Common myeloid progenitor, CD34-positive (primary cell): ENCODE results near the gene DLG4.
A peak's percentile ranks its signal among the peaks of the same experiment; 100 is the strongest.

Source experiments
- CTCF ChIA-PET: fragments of 350-600 bp; sonication (Branson Sonifier 250); formaldehyde crosslinking; loops from one replicate; lab custom pipeline; 2021; ENCODE audit warnings: antibody characterized with exemption; lab: Charles Lee
- POLR2A ChIA-PET: fragments of 350-600 bp; sonication (Branson Sonifier 250); formaldehyde crosslinking; loops from one replicate; lab custom pipeline; 2021; ENCODE audit warnings: antibody characterized with exemption; lab: Charles Lee
- DNase-seq, 3 donors: peaks; one replicate each; pipeline versions ENCODE4 v3.0.0 to v3.0.0-alpha.2; 2013
- H3K27ac ChIP-seq, 2 experiments: 1 replicate in 1 of 2; 2 replicates in 1 of 2; pipeline ENCODE4 v1.7.0; 2013; ENCODE audit warnings: inconsistent platforms in 2 of 2, low read length in 2 of 2, mild to moderate bottlenecking in 2 of 2, low read depth in 1 of 2, moderate library complexity in 1 of 2; ENCODE audit not compliant: severe bottlenecking in 2 of 2, insufficient read depth in 1 of 2, poor library complexity in 1 of 2
- H3K27me3 ChIP-seq, 5 experiments: replicated peaks in 2 of 5; 1 replicate in 3 of 5; 2 replicates in 2 of 5; pipeline versions ENCODE4 v1.6.1 to v1.7.0; 2013; ENCODE audit warnings: low read length in 4 of 5, mild to moderate bottlenecking in 2 of 5, moderate library complexity in 2 of 5, inconsistent platforms in 1 of 5; ENCODE audit not compliant: insufficient read depth in 5 of 5, control insufficient read depth in 4 of 5
- H3K36me3 ChIP-seq, 4 experiments: 1 replicate in 2 of 4; 2 replicates in 2 of 4; pipeline versions ENCODE4 v1.6.1 to v1.7.0; 2013; ENCODE audit warnings: low read length in 3 of 4, control low read depth in 1 of 4, mild to moderate bottlenecking in 1 of 4; ENCODE audit not compliant: control insufficient read depth in 4 of 4, insufficient read depth in 4 of 4
- H3K4me1 ChIP-seq, 4 experiments: 1 replicate in 3 of 4; 2 replicates in 1 of 4; pipeline versions ENCODE4 v1.6.1 to v1.7.1; 2013; ENCODE audit warnings: low read length in 3 of 4, mild to moderate bottlenecking in 3 of 4, control low read depth in 1 of 4, inconsistent platforms in 1 of 4, moderate library complexity in 1 of 4; ENCODE audit not compliant: control insufficient read depth in 4 of 4, insufficient read depth in 4 of 4; ENCODE audit errors: control extremely low read depth in 1 of 4
- H3K4me3 ChIP-seq, 7 experiments: 1 replicate in 4 of 7; 2 replicates in 3 of 7; pipeline versions ENCODE4 v1.5.1 to v1.7.0; 2013; ENCODE audit warnings: mild to moderate bottlenecking in 7 of 7, low read length in 6 of 7, moderate library complexity in 6 of 7, inconsistent platforms in 2 of 7, low read depth in 2 of 7, control low read depth in 1 of 7; ENCODE audit not compliant: insufficient read depth in 4 of 7, control insufficient read depth in 1 of 7; ENCODE audit errors: extremely low read depth in 1 of 7
- H3K9me3 ChIP-seq, 5 experiments: 1 replicate in 4 of 5; 2 replicates in 1 of 5; pipeline versions ENCODE4 v1.6.1 to v1.7.1; 2013; ENCODE audit warnings: low read length in 4 of 5, mild to moderate bottlenecking in 2 of 5, inconsistent platforms in 1 of 5, low read depth in 1 of 5, moderate library complexity in 1 of 5; ENCODE audit not compliant: control insufficient read depth in 4 of 5, insufficient read depth in 2 of 5; ENCODE audit errors: control extremely low read depth in 1 of 5
- WGBS: methylation state at CpG from one replicate; pipeline ENCODE4 v1.1.5; 2013; ENCODE audit not compliant: insufficient coverage; 5-methylcytosine and 5-hydroxymethylcytosine counted together

DLG4 gene

GRCh38 chr17:7225711-7226331 lies 6.2 kb upstream of the DLG4 start:
- Histone ChIP-seq H3K27ac (peak overlapping the region in 1 of 2 experiments; percentile 25), H3K27me3 (no peaks in the 10 kb centered on the region), H3K9me3 (no peaks in the 10 kb centered on the region), H3K4me3 (no peak overlapping the region), H3K4me1 (peaks cover 0 to 9% (median 7%) of the 10 kb centered on the region in 4 experiments), H3K36me3 (peaks cover 13 to 97% (median 72%) of the 10 kb centered on the region in 4 experiments)
- ChIA-PET POLR2A (no interaction called here), CTCF (interaction anchor here (1.0 kb wide), 1 partner anchor 31 kb away, joined by 3 read pairs; no protein-coding TSS in a partner anchor)
- no peak for DNase-seq
- 96% methylated on average over 15 of the region's 21 CpGs for WGBS

GRCh38 chr17:7224661-7225111 lies 5.0 kb upstream of the DLG4 start:
- no peak overlapping the region for H3K27ac ChIP-seq
- H3K27me3 ChIP-seq: no peaks in the 10 kb centered on the region
- no peak for DNase-seq
- no peaks in the 10 kb centered on the region for H3K9me3 ChIP-seq
- CTCF ChIA-PET: interaction anchor here (1.2 to 1.6 kb wide), 2 partner anchors 9 to 10 kb away, joined by 3 read pairs; no protein-coding TSS in a partner anchor
- WGBS: 88% methylated on average over 7 of the region's 15 CpGs
- H3K4me1 ChIP-seq: peaks cover 0 to 18% (median 15%) of the 10 kb centered on the region in 4 experiments
- H3K36me3 ChIP-seq: peaks cover 13 to 86% (median 63%) of the 10 kb centered on the region in 4 experiments
- POLR2A ChIA-PET: no interaction called here
- no peak overlapping the region for H3K4me3 ChIP-seq

GRCh38 chr17:7224110-7224509 lies 4.5 kb upstream of the DLG4 start:
- H3K27me3 ChIP-seq: no peaks in the 10 kb centered on the region
- 94% methylated on average over 6 of the region's 10 CpGs for WGBS
- CTCF ChIA-PET: interaction anchor here (1.2 to 4.9 kb wide), 4 partner anchors 8 to 72 kb away, joined by 3 to 39 read pairs (median 3); no protein-coding TSS in a partner anchor
- H3K9me3 ChIP-seq: no peaks in the 10 kb centered on the region
- peaks cover 0 to 23% (median 20%) of the 10 kb centered on the region in 4 experiments for H3K4me1 ChIP-seq
- no peak for DNase-seq
- H3K27ac ChIP-seq: no peak overlapping the region
- POLR2A ChIA-PET: no interaction called here
- peaks cover 13 to 80% (median 58%) of the 10 kb centered on the region in 4 experiments for H3K36me3 ChIP-seq
- no peak overlapping the region for H3K4me3 ChIP-seq

GRCh38 chr17:7223375-7223774 lies 3.7 kb upstream of the DLG4 start:
- CTCF ChIA-PET: interaction anchor here (1.2 to 4.9 kb wide), 3 partner anchors 9 to 73 kb away, joined by 3 to 39 read pairs (median 8); no protein-coding TSS in a partner anchor
- peaks cover 13 to 73% (median 54%) of the 10 kb centered on the region in 4 experiments for H3K36me3 ChIP-seq

GRCh38 chr17:7222972-7223292 lies 3.3 kb upstream of the DLG4 start:
- Histone ChIP-seq H3K27ac (no peak overlapping the region), H3K36me3 (peaks cover 10 to 69% (median 52%) of the 10 kb centered on the region in 4 experiments), H3K9me3 (no peaks in the 10 kb centered on the region), H3K4me3 (no peak overlapping the region), H3K27me3 (no peaks in the 10 kb centered on the region), H3K4me1 (peaks cover 0 to 35% (median 32%) of the 10 kb centered on the region in 4 experiments)
- CTCF ChIA-PET: interaction anchor here (1.1 to 5.3 kb wide), 4 partner anchors 11 to 73 kb away, joined by 3 to 75 read pairs (median 24); partner anchors contain the start of gene DVL2
- POLR2A ChIA-PET: no interaction called here
- DNase-seq: no peak
- 92% methylated on average over 5 of the region's 7 CpGs for WGBS

More at GRCh38 chr17:7223375-7223774, 3.7 kb upstream of the DLG4 start:
- H3K9me3 ChIP-seq: no peaks in the 10 kb centered on the region
- peaks cover 0 to 31% (median 28%) of the 10 kb centered on the region in 4 experiments for H3K4me1 ChIP-seq
- no peaks in the 10 kb centered on the region for H3K27me3 ChIP-seq
- POLR2A ChIA-PET: no interaction called here
- no peak overlapping the region for H3K4me3 ChIP-seq
- WGBS: 100% methylated on average over 4 of the region's 4 CpGs
- H3K27ac ChIP-seq: no peak overlapping the region
- DNase-seq: no peak

GRCh38 chr17:7222093-7222971 lies 2.7 kb upstream of the DLG4 start:
- H3K27ac ChIP-seq: no peak overlapping the region

More at GRCh38 chr17:7222093-7222971, 2.7 kb upstream of the DLG4 start:
- no peaks in the 10 kb centered on the region for H3K9me3 ChIP-seq
- no peak overlapping the region for H3K4me3 ChIP-seq
- CTCF ChIA-PET: interaction anchor here (1.1 to 5.3 kb wide), 5 partner anchors 11 to 123 kb away, joined by 3 to 75 read pairs (median 8); partner anchors contain the start of gene DVL2
- H3K4me1 ChIP-seq: peaks cover 0 to 40% (median 36%) of the 10 kb centered on the region in 4 experiments
- POLR2A ChIA-PET: interaction anchor here (1.3 kb wide), 1 partner anchor 12 kb away, joined by 3 read pairs; the partner anchor contains the start of gene DVL2
- DNase-seq: no peak
- H3K36me3 ChIP-seq: peaks cover 10 to 63% (median 49%) of the 10 kb centered on the region in 4 experiments
- H3K27me3 ChIP-seq: no peaks in the 10 kb centered on the region
- 99% methylated on average over 13 of the region's 15 CpGs for WGBS
